GM12872 (cell line): ENCODE results near the gene FKBP4.

Experiments used
- TF ChIP-seq, protein P1 (sequence below): IDR thresholded peaks from 3 replicates; pipeline ENCODE4 v1.5.1; 2011; ENCODE audit warnings: low read depth, mild to moderate bottlenecking, low read length, moderate library complexity; ENCODE audit not compliant: insufficient read depth

FKBP4 gene, protein sequence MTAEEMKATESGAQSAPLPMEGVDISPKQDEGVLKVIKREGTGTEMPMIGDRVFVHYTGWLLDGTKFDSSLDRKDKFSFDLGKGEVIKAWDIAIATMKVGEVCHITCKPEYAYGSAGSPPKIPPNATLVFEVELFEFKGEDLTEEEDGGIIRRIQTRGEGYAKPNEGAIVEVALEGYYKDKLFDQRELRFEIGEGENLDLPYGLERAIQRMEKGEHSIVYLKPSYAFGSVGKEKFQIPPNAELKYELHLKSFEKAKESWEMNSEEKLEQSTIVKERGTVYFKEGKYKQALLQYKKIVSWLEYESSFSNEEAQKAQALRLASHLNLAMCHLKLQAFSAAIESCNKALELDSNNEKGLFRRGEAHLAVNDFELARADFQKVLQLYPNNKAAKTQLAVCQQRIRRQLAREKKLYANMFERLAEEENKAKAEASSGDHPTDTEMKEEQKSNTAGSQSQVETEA

DNA sequence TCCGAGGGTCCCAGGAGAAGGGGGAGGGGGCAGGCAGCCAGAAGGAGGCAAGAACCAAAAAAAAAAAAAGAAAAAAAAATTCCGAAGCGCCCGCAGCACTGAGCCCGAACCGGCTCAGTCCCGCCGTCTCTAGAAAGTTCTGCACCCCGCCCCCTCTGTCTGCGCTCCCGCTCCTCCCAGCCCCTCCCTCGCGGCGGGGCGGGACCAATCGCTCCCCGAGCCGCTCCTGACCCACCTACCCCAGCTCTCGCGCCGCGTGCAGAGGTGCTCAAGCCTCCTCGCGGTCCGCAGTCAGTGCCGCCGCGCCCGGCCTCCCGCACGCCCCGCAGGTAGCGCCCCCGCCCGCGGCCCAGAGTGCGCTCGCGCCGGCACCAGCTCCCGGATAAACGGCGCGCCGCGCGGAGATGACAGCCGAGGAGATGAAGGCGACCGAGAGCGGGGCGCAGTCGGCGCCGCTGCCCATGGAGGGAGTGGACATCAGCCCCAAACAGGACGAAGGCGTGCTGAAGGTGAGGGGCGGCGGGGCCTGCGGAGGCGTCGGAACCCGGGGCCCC lies at the start of gene FKBP4:
Gene FKBP4 (plus strand): TSS at position 235 of the 554 bp plus-strand sequence. CDS start 170 bp downstream, at position 405.
- TF ChIP-seq, protein P1, sequence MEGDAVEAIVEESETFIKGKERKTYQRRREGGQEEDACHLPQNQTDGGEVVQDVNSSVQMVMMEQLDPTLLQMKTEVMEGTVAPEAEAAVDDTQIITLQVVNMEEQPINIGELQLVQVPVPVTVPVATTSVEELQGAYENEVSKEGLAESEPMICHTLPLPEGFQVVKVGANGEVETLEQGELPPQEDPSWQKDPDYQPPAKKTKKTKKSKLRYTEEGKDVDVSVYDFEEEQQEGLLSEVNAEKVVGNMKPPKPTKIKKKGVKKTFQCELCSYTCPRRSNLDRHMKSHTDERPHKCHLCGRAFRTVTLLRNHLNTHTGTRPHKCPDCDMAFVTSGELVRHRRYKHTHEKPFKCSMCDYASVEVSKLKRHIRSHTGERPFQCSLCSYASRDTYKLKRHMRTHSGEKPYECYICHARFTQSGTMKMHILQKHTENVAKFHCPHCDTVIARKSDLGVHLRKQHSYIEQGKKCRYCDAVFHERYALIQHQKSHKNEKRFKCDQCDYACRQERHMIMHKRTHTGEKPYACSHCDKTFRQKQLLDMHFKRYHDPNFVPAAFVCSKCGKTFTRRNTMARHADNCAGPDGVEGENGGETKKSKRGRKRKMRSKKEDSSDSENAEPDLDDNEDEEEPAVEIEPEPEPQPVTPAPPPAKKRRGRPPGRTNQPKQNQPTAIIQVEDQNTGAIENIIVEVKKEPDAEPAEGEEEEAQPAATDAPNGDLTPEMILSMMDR: no peak

DNA sequence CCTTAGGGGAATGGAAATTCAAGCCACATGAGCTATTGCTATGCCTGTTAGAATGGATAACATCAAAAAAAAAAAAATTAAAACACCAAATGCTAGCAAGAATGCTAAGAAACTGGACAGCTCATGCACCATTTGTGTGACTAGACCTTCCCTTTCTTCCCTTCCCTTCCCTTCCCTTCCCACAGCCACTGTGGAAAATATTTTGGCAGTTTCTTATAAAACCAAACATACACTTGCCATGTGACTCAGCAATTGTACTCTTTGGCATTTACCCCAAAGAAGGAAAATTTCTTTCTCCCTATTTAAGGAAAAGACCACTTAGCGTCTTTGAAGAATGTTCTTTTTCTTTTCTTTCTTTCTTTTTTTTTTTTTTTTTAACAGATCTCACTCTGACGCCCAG lies 49.1 kb upstream of the FKBP4 start:
- TF ChIP-seq, protein P1: no peak

DNA sequence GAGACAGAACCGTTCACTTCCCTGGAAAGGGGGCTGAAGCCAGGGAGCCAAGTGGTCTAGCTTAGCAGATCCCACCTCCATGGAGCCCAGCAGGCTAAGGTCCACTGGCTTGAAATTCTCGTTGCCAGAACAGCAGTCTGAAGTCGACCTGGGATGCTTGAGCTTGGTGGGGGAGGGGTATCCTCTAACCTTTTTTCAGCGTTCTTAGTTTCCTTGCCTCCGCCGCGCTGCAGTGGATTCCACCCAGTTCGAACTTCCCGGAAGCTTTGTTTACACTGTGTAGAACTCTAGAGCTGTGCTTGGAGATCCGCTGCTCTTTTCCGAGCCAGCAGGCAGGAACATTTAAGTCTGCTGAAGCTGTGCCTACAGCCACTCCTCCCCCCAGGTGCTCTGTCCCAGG lies 45.2 kb upstream of the FKBP4 start:
- TF ChIP-seq, protein P1: no peak

DNA sequence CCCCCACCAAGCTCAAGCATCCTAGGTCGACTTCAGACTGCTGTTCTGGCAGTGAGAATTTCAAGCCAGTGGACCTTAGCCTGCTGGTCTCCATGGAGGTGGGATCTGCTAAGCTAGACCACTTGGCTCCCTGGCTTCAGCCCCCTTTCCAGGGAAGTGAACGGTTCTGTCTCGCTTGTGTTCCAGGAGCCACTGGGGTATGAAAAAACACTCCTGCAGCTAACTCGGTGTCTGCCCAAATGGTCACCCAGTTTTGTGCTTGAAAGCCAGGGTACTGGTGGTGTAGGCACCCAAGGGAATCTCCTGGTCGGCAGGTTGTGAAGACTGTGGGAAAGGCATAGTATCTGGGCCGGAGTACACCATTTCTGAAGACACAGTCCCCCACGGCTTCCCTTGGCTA lies 44.6 kb upstream of the FKBP4 start:
- TF ChIP-seq, protein P1: no peak

DNA sequence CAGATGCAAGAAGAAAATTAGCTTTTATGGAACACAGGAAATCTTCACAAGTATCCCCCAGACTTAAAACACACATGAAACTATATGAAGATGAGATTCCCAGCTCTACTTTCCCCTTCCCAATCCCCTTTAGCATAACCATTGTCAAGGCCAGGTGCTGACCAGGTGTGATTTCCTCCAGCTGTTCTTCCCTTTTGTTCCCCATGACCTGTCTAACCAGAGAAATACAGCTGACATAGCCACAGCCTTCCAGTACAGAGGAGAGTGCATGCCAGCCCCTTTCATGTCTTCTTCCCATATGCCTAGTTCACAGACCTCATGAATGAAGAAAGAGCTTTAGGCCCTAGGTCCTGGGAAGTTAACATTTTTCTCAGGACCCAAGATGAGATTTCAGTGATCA lies 43.5 kb upstream of the FKBP4 start:
- TF ChIP-seq, protein P1: no peak

DNA sequence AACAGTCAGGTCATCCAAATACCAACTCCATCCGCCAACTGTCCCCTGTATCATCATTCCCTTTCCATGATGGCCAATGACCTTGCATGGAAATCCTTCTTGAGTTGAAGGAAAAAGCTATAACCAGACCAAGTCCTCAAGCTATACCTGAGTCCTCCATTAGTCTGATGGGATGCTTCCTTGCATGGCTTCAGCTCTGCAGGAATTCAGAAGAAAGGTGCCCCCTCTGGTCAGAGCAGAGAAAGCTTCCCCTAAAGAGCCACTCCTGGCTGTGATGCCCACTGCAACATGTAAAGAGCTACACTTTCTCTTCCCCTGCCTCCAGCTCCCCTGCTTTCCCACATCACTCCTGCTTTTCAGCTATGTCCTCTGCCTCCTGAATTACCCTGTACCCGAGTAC lies 43.1 kb upstream of the FKBP4 start:
- TF ChIP-seq, protein P1: no peak

DNA sequence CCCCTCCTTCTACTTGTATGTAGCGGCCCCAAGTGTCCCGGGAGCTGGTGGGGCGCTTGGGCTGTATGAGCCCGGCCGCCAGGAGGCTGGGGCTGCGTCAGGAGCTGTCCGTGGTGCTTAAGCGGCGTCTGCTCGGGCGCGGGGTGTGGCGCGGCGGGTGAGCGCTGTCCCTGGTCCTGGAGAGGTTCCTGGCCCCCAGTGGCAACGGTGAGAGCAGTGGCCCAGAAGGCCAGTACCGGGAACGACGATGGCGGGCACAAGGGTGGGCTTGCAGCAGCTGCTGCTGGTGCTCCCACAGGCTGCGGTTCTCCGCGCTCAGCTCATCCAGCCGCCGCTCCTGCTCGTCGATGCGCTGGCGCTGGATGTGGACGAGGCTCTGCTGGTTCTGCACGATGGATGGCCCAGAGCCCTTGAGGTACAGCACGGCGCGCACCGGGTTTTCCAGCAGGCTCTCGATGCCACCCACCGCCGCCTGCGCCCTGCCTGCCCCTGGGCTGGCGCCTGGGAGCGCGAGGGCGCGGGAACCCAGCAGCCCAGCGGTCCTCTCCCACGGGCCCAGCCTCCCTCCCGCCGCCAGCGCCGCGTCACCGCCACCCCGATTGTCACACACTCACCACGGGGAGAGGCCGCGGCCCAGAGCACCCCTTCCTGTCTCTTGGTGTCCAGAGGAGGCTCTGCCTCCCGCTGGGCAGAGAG lies 41.9 kb upstream of the FKBP4 start:
- TF ChIP-seq, protein P1: no peak
